T-cell (primary cell): ENCODE results near the gene SMARCB1. TPM values are rescaled to one million over a fixed set of nuclear protein-coding genes. Genes with fewer than 3 reads are reported as not detected.

ENCODE experiments used
- ATAC-seq, 4 experiments: fragments of 200-7000 bp in 3 of 4; fragments of 150-1000 bp in 1 of 4; cut with Tn5 transposase; replicated peaks in 1 of 4; 1 replicate in 3 of 4; 2 replicates in 1 of 4; pipeline ENCODE4 v1.10.0; 2021; ENCODE audit warnings: moderate library complexity in 3 of 4, mild to moderate bottlenecking in 2 of 4, moderate number of reproducible peaks in 1 of 4
- CTCF ChIA-PET, 2 donors: fragments of 300-600 bp; sonication (Branson Sonifier 250); formaldehyde crosslinking; loops; one replicate each; lab custom pipeline; 2022; ENCODE audit warnings: antibody characterized with exemption in 2 of 2; lab: Charles Lee
- POLR2A ChIA-PET, 2 donors: fragments of 300-600 bp; sonication (Branson Sonifier 250); formaldehyde crosslinking; loops; one replicate each; lab custom pipeline; 2022; ENCODE audit warnings: antibody characterized with exemption in 2 of 2; lab: Charles Lee
- DNase-seq, 35 experiments: peaks; one replicate each; pipeline versions ENCODE4 v3.0.0 to v3.0.0-alpha.2; 2013 to 2023
- H3K27ac ChIP-seq: one replicate; pipeline ENCODE4 v1.5.1; 2013; ENCODE audit warnings: low read length
- H3K27me3 ChIP-seq, 2 experiments: replicated peaks in 1 of 2; 1 replicate in 1 of 2; 2 replicates in 1 of 2; pipeline versions ENCODE4 v1.6.1 to v1.7.0; 2013; ENCODE audit warnings: low read length in 1 of 2, mixed read lengths in 1 of 2; ENCODE audit not compliant: control insufficient read depth in 2 of 2, insufficient read depth in 2 of 2; ENCODE audit errors: extremely low read depth in 1 of 2
- H3K36me3 ChIP-seq, 2 donors: 1 replicate in 1 of 2; 2 replicates in 1 of 2; pipeline versions ENCODE4 v1.6.1 to v1.7.0; 2013; ENCODE audit warnings: low read length in 1 of 2; ENCODE audit not compliant: control insufficient read depth in 2 of 2, insufficient read depth in 1 of 2; ENCODE audit errors: extremely low read depth in 1 of 2
- H3K4me1 ChIP-seq, 2 experiments: 1 replicate in 1 of 2; 2 replicates in 1 of 2; pipeline versions ENCODE4 v1.6.1 to v1.7.0; 2013; ENCODE audit warnings: low read length in 2 of 2, mixed read lengths in 1 of 2; ENCODE audit not compliant: insufficient read depth in 2 of 2, control insufficient read depth in 1 of 2; ENCODE audit errors: extremely low read depth in 1 of 2
- H3K4me3 ChIP-seq, 2 donors: 1 replicate in 1 of 2; 2 replicates in 1 of 2; pipeline versions ENCODE4 v1.5.1 to v1.7.0; 2013; ENCODE audit warnings: mild to moderate bottlenecking in 2 of 2, low read length in 1 of 2, moderate library complexity in 1 of 2; ENCODE audit not compliant: control insufficient read depth in 1 of 2; ENCODE audit errors: extremely low read depth in 1 of 2
- H3K9me3 ChIP-seq: 2 replicates; pipeline ENCODE4 v1.7.0; 2013
- H3K27ac Mint-ChIP-seq, 2 donors: one replicate each; pipeline ENCODE4 v1.8.0; 2020 to 2021; ENCODE audit warnings: mild to moderate bottlenecking in 2 of 2, mixed read lengths in 2 of 2
- H3K27me3 Mint-ChIP-seq, 2 donors: one replicate each; pipeline ENCODE4 v1.8.0; 2021 to 2022; ENCODE audit warnings: mixed read lengths in 2 of 2
- H3K36me3 Mint-ChIP-seq: one replicate; pipeline ENCODE4 v1.8.0; 2021; ENCODE audit warnings: mixed read lengths
- H3K4me1 Mint-ChIP-seq, 3 donors: one replicate each; pipeline ENCODE4 v1.8.0; 2020 to 2022; ENCODE audit warnings: mixed read lengths in 3 of 3, mild to moderate bottlenecking in 1 of 3
- H3K4me3 Mint-ChIP-seq, 3 donors: one replicate each; pipeline ENCODE4 v1.8.0; 2020 to 2022; ENCODE audit warnings: mild to moderate bottlenecking in 3 of 3, mixed read lengths in 3 of 3, moderate library complexity in 3 of 3
- H3K9me3 Mint-ChIP-seq, 3 donors: one replicate each; pipeline ENCODE4 v1.8.0; 2020 to 2022; ENCODE audit warnings: mixed read lengths in 3 of 3
- WGBS: methylation state at CpG from one replicate; pipeline ENCODE4 v1.1.5; 2013; ENCODE audit warnings: missing lambda C conversion rate; ENCODE audit not compliant: insufficient coverage; 5-methylcytosine and 5-hydroxymethylcytosine counted together
- total RNA-seq, 35 experiments: library from RNA in 6 of 35; stranded (reverse) in 6 of 35; fragments of 120-200 nt in 1 of 35; gene quantifications; one replicate each; pipeline versions ENCODE4 v1.2.1 to v1.2.4 and lab custom pipeline; 2013 to 2026

The SMARCB1 gene
- total RNA-seq, 5 donors from 2014 or later (not counting 1 experiment from before 2014, with no cell fraction given), result 50.2 to 57.7 (median 54.3) TPM

- Histone ChIP-seq H3K36me3 (peaks cover 26 to 40% of the 10 kb centered on the region in 2 donors), H3K4me1 (peaks cover 0 to 18% of the 10 kb centered on the region in 2 experiments), H3K27me3 (no peaks in the 10 kb centered on the region), H3K27ac (no peak overlapping the region), H3K4me3 (no peak overlapping the region), H3K9me3 (no peaks in the 10 kb centered on the region)
- Mint-ChIP-seq H3K4me1 (peaks cover 15 to 24% (median 16%) of the 10 kb centered on the region in 3 donors), H3K27me3 (no peaks in the 10 kb centered on the region), H3K27ac (no peak overlapping the region), H3K36me3 (peaks cover 16% of the 10 kb centered on the region), H3K4me3 (no peak overlapping the region), H3K9me3 (no peaks in the 10 kb centered on the region)
- DNase-seq, result no peak
- WGBS, result no CpG with 5 or more reads among the region's 3 CpGs
- ATAC-seq, result no peak
- POLR2A ChIA-PET, result no interaction called here
- CTCF ChIA-PET, result no interaction called here
These were observed 47.6 kb downstream of the SMARCB1 start for GRCh38 chr22:23834406-23834792.

GRCh38 chr22:23834793-23835483 is 48.2 kb downstream of the SMARCB1 start:
- Histone ChIP-seq H3K4me1 (peaks cover 0 to 23% of the 10 kb centered on the region in 2 experiments), H3K27me3 (no peaks in the 10 kb centered on the region), H3K27ac (no peak overlapping the region), H3K9me3 (no peaks in the 10 kb centered on the region), H3K36me3 (peaks cover 25 to 38% of the 10 kb centered on the region in 2 donors), H3K4me3 (no peak overlapping the region)
- H3K27ac Mint-ChIP-seq, result peak overlapping the region in 1 of 2 donors; percentile 16
- H3K4me3 Mint-ChIP-seq, result no peak overlapping the region
- no peak for DNase-seq
- WGBS, result 98% methylated on average over 10 of the region's 10 CpGs
- H3K9me3 Mint-ChIP-seq, result no peaks in the 10 kb centered on the region
- no peak for ATAC-seq
- H3K36me3 Mint-ChIP-seq, result peaks cover 11% of the 10 kb centered on the region
- H3K27me3 Mint-ChIP-seq, result no peaks in the 10 kb centered on the region
- ChIA-PET POLR2A (no interaction called here), CTCF (no interaction called here)
- peaks cover 15 to 24% (median 20%) of the 10 kb centered on the region in 3 donors for H3K4me1 Mint-ChIP-seq

- no peak for DNase-seq
- POLR2A ChIA-PET, result no interaction called here
- Histone ChIP-seq H3K4me3 (no peak overlapping the region), H3K27me3 (no peaks in the 10 kb centered on the region), H3K4me1 (peaks cover 0 to 23% of the 10 kb centered on the region in 2 experiments), H3K36me3 (peaks cover 25 to 34% of the 10 kb centered on the region in 2 donors), H3K27ac (no peak overlapping the region), H3K9me3 (no peaks in the 10 kb centered on the region)
- no peaks in the 10 kb centered on the region for H3K27me3 Mint-ChIP-seq
- H3K4me1 Mint-ChIP-seq, result peaks cover 15 to 24% (median 21%) of the 10 kb centered on the region in 3 donors
- CTCF ChIA-PET, result interaction anchor here in 1 of 2 donors (0.6 kb wide), 1 partner anchor 703 kb away, joined by 4 read pairs; no protein-coding TSS in a partner anchor
- WGBS, result 91% methylated on average over 9 of the region's 11 CpGs
- peak overlapping the region in 1 of 2 donors; percentile 58 for H3K27ac Mint-ChIP-seq
- peaks cover 6% of the 10 kb centered on the region for H3K36me3 Mint-ChIP-seq
- no peaks in the 10 kb centered on the region for H3K9me3 Mint-ChIP-seq
- no peak overlapping the region for H3K4me3 Mint-ChIP-seq
- ATAC-seq, result no peak
These were observed 48.8 kb downstream of the SMARCB1 start for GRCh38 chr22:23835484-23836144.

GRCh38 chr22:23836281-23836680 is 49.5 kb downstream of the SMARCB1 start:
- CTCF ChIA-PET, result no interaction called here
- DNase-seq (no peak), ATAC-seq (no peak)
- Mint-ChIP-seq H3K4me3 (peak overlapping the region; percentile 25 to 40 (median 37)), H3K27ac (no peak overlapping the region), H3K36me3 (peaks cover 2% of the 10 kb centered on the region), H3K4me1 (peaks cover 15 to 24% (median 21%) of the 10 kb centered on the region in 3 donors), H3K9me3 (no peaks in the 10 kb centered on the region), H3K27me3 (no peaks in the 10 kb centered on the region)
- Histone ChIP-seq H3K9me3 (no peaks in the 10 kb centered on the region), H3K27me3 (no peaks in the 10 kb centered on the region), H3K4me1 (peaks cover 0 to 23% of the 10 kb centered on the region in 2 experiments), H3K27ac (no peak overlapping the region), H3K4me3 (no peak overlapping the region), H3K36me3 (peaks cover 25 to 29% of the 10 kb centered on the region in 2 donors)
- 98% methylated on average over 4 of the region's 5 CpGs for WGBS
- POLR2A ChIA-PET, result no interaction called here

GRCh38 chr22:23836692-23837495 is 50.1 kb downstream of the SMARCB1 start:
- no peak overlapping the region for H3K4me3 ChIP-seq
- no peaks in the 10 kb centered on the region for H3K9me3 ChIP-seq
- ChIA-PET CTCF (no interaction called here), POLR2A (no interaction called here)
- no peak overlapping the region for H3K27ac Mint-ChIP-seq
- peaks cover 20 to 28% of the 10 kb centered on the region in 2 donors for H3K36me3 ChIP-seq
- DNase-seq (no peak), ATAC-seq (no peak)
- H3K27ac ChIP-seq, result no peak overlapping the region
- H3K36me3 Mint-ChIP-seq, result peaks cover 2% of the 10 kb centered on the region
- H3K4me3 Mint-ChIP-seq, result peak overlapping the region; percentile 55 to 95 (median 89)
- no peaks in the 10 kb centered on the region for H3K9me3 Mint-ChIP-seq
- peaks cover 0 to 2% of the 10 kb centered on the region in 2 experiments for H3K27me3 ChIP-seq
- H3K27me3 Mint-ChIP-seq, result no peaks in the 10 kb centered on the region
- peaks cover 0 to 23% of the 10 kb centered on the region in 2 experiments for H3K4me1 ChIP-seq
- H3K4me1 Mint-ChIP-seq, result peaks cover 15 to 24% (median 21%) of the 10 kb centered on the region in 3 donors
- WGBS, result 94% methylated on average over 9 of the region's 12 CpGs

GRCh38 chr22:23837496-23837859 is 50.7 kb downstream of the SMARCB1 start:
- Histone ChIP-seq H3K4me1 (peaks cover 0 to 23% of the 10 kb centered on the region in 2 experiments), H3K4me3 (no peak overlapping the region), H3K27ac (no peak overlapping the region), H3K9me3 (no peaks in the 10 kb centered on the region), H3K27me3 (peaks cover 0 to 2% of the 10 kb centered on the region in 2 experiments), H3K36me3 (peaks cover 15 to 23% of the 10 kb centered on the region in 2 donors)
- CTCF ChIA-PET, result no interaction called here
- Mint-ChIP-seq H3K4me3 (peak overlapping the region; percentile 87 to 95 (median 89)), H3K27me3 (no peaks in the 10 kb centered on the region), H3K9me3 (no peaks in the 10 kb centered on the region), H3K4me1 (peaks cover 15 to 24% (median 21%) of the 10 kb centered on the region in 3 donors), H3K36me3 (peaks cover 2% of the 10 kb centered on the region), H3K27ac (peak overlapping the region in 1 of 2 donors; percentile 59)
- POLR2A ChIA-PET, result no interaction called here
- 96% methylated on average over 12 of the region's 12 CpGs for WGBS
- DNase-seq (no peak), ATAC-seq (no peak)
